OCI-LY1 (cell line): Measurements from ENCODE around the gene STAG3.

ENCODE experiments used
- CTCF ChIP-seq: fragments of 200-600 bp; sonication (generic), shearing (Covaris generic); IDR thresholded peaks from 2 replicates; pipeline ENCODE4 v1.5.1; 2017; ENCODE audit warnings: mild to moderate bottlenecking, antibody characterized with exemption, low read length, moderate library complexity, mixed read lengths
- EZH2 ChIP-seq: fragments of 200-600 bp; sonication (generic), shearing (Covaris generic); IDR thresholded peaks from 2 replicates; pipeline ENCODE4 v1.8.0; 2017; ENCODE audit warnings: borderline replicate concordance, mixed run types, mild to moderate bottlenecking, antibody characterized with exemption, low read length, moderate library complexity, mixed read lengths

DNA sequence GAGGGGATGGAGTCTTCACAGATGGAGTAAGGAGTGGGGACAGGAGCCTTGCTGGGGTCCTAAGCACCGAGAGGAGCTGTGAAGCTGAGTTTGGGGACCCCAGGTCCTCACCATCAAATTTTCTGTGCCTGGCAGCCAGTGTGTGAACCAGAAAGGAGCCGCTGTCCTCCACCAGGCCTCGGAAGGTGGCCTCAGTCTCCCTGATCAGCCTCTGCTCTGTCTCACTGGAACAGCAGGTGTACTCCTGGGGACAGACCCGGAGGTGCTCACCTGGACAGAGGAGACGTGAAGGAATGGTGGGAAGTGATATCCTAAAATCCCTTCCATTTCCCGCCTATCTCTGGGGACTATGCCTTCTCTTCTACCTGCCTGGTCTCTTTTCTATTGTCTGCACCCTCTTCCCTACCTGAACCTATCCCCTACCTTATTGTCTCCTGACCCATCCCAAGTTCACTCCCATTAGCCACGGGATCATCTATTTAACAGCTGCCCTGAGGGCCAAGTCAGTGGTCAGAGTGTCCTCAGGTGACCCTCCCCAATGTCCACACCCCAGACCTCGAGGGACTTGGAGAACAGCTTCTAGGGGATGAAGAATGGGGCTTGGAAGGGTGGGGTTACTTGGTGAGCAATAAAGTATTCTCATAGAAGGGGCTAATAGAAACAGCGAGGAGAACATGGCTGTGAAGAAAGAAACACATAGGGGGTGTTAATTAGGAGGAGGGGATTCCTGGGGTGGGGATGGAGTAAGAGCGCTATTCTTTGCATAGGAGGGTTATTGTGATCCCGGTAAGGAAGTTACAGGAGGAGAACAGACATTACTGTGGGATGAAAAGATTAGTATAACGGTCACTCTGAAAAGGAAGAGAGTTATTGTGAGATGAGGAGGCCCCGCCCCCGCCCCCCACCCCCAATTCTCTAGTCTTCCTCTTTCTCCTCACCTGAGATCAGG, 1.3 kb upstream of the STAG3 start:
- TF ChIP-seq CTCF (no peak), EZH2 (no peak)
